Large intestine (tissue), 3 donors: Measurements from ENCODE around the gene IRF5. TPM values are rescaled to one million over a fixed set of nuclear protein-coding genes. Genes with fewer than 3 reads are reported as not detected.

Experiments used
- DNase-seq, 2 donors: peaks; one replicate each; pipeline versions ENCODE4 v3.0.0 to v3.0.0-alpha.2; 2013
- H3K27ac ChIP-seq: one replicate; pipeline ENCODE4 v1.5.1; 2013; ENCODE audit warnings: low read length
- H3K27me3 ChIP-seq: 2 replicates; pipeline ENCODE4 v1.6.1; 2013; ENCODE audit warnings: low read length; ENCODE audit not compliant: control insufficient read depth, insufficient read depth
- H3K36me3 ChIP-seq: 2 replicates; pipeline ENCODE4 v1.6.1; 2013; ENCODE audit warnings: low read length; ENCODE audit not compliant: control insufficient read depth, insufficient read depth
- H3K4me1 ChIP-seq: one replicate; pipeline ENCODE4 v1.6.1; 2013; ENCODE audit warnings: low read length; ENCODE audit not compliant: control insufficient read depth, insufficient read depth
- H3K4me3 ChIP-seq: one replicate; pipeline ENCODE4 v1.5.1; 2013; ENCODE audit warnings: low read length
- H3K9me3 ChIP-seq: one replicate; pipeline ENCODE4 v1.6.1; 2013; ENCODE audit warnings: mild to moderate bottlenecking, low read depth, low read length, moderate library complexity; ENCODE audit not compliant: control insufficient read depth
- whole genome bisulfite sequencing: methylation state at CpG from one replicate; pipeline ENCODE4 v1.1.5; 2013; ENCODE audit warnings: low lambda C conversion rate; ENCODE audit not compliant: insufficient coverage; 5-methylcytosine and 5-hydroxymethylcytosine counted together
- polyA plus RNA-seq: library from polyadenylated mRNA; unstranded; fragments of 120-200 nt; gene quantifications from one replicate; pipeline ENCODE4 v1.2.1, GENCODE V29; 2013

IRF5 gene
- polyA plus RNA-seq, 1 donor: 5.5 TPM

GRCh38 chr7:128914566-128915151 is 23.1 kb upstream of the IRF5 start:
- peaks cover 4% of the 10 kb centered on the region for H3K9me3 ChIP-seq
- no peak overlapping the region for H3K27ac ChIP-seq
- H3K27me3 ChIP-seq: peaks cover 80% of the 10 kb centered on the region
- no CpG with 5 or more reads among the region's 11 CpGs for WGBS
- DNase-seq: no peak
- H3K4me3 ChIP-seq: no peak overlapping the region
- no peaks in the 10 kb centered on the region for H3K36me3 ChIP-seq
- H3K4me1 ChIP-seq: peaks cover 9% of the 10 kb centered on the region

- no peak overlapping the region for H3K27ac ChIP-seq
- peaks cover 7% of the 10 kb centered on the region for H3K4me1 ChIP-seq
- H3K36me3 ChIP-seq: no peaks in the 10 kb centered on the region
- H3K9me3 ChIP-seq: peaks cover 4% of the 10 kb centered on the region
- peaks cover 79% of the 10 kb centered on the region for H3K27me3 ChIP-seq
- no peak for DNase-seq
- no CpG with 5 or more reads among the region's 34 CpGs for WGBS
- H3K4me3 ChIP-seq: no peak overlapping the region
Measured at GRCh38 chr7:128915271-128915819, 22.4 kb upstream of the IRF5 start.

GRCh38 chr7:128915841-128916642 is 21.7 kb upstream of the IRF5 start:
- no CpG with 5 or more reads among the region's 69 CpGs for WGBS
- H3K27ac ChIP-seq: no peak overlapping the region
- H3K4me3 ChIP-seq: no peak overlapping the region
- peaks cover 4% of the 10 kb centered on the region for H3K9me3 ChIP-seq
- no peak for DNase-seq
- no peaks in the 10 kb centered on the region for H3K36me3 ChIP-seq
- peaks cover 7% of the 10 kb centered on the region for H3K4me1 ChIP-seq
- H3K27me3 ChIP-seq: peaks cover 79% of the 10 kb centered on the region

- peaks cover 78% of the 10 kb centered on the region for H3K27me3 ChIP-seq
Measured at GRCh38 chr7:128916643-128916915, 21.1 kb upstream of the IRF5 start.

GRCh38 chr7:128917122-128917521 is 20.6 kb upstream of the IRF5 start:
- DNase-seq: no peak
- Histone ChIP-seq H3K27me3 (peaks cover 78% of the 10 kb centered on the region), H3K36me3 (no peaks in the 10 kb centered on the region), H3K4me1 (peaks cover 5% of the 10 kb centered on the region), H3K27ac (no peak overlapping the region), H3K9me3 (peaks cover 4% of the 10 kb centered on the region), H3K4me3 (no peak overlapping the region)
- WGBS: no CpG with 5 or more reads among the region's 2 CpGs

More at GRCh38 chr7:128916643-128916915, 21.1 kb upstream of the IRF5 start:
- Histone ChIP-seq H3K4me1 (peaks cover 5% of the 10 kb centered on the region), H3K9me3 (peaks cover 4% of the 10 kb centered on the region), H3K36me3 (no peaks in the 10 kb centered on the region), H3K4me3 (no peak overlapping the region), H3K27ac (no peak overlapping the region)
- no CpG with 5 or more reads among the region's 7 CpGs for WGBS
- DNase-seq: no peak

- Histone ChIP-seq H3K4me1 (peaks cover 5% of the 10 kb centered on the region), H3K27ac (no peak overlapping the region), H3K9me3 (peaks cover 4% of the 10 kb centered on the region), H3K27me3 (peaks cover 84% of the 10 kb centered on the region), H3K4me3 (no peak overlapping the region), H3K36me3 (no peaks in the 10 kb centered on the region)
- WGBS: no CpG with 5 or more reads among the region's 8 CpGs
- no peak for DNase-seq
Measured at GRCh38 chr7:128918016-128918665, 19.6 kb upstream of the IRF5 start.

- Histone ChIP-seq H3K27me3 (peaks cover 83% of the 10 kb centered on the region), H3K36me3 (no peaks in the 10 kb centered on the region), H3K27ac (no peak overlapping the region), H3K4me1 (peaks cover 5% of the 10 kb centered on the region), H3K9me3 (peaks cover 4% of the 10 kb centered on the region), H3K4me3 (no peak overlapping the region)
- no CpG with 5 or more reads among the region's 6 CpGs for WGBS
- no peak for DNase-seq
Measured at GRCh38 chr7:128919241-128919640, 18.5 kb upstream of the IRF5 start.

- no peaks in the 10 kb centered on the region for H3K36me3 ChIP-seq
- peaks cover 4% of the 10 kb centered on the region for H3K9me3 ChIP-seq
- no peak for DNase-seq
- no peak overlapping the region for H3K4me3 ChIP-seq
- H3K27me3 ChIP-seq: peaks cover 75% of the 10 kb centered on the region
- H3K27ac ChIP-seq: no peak overlapping the region
- WGBS: 43% methylated on average over 3 of the region's 14 CpGs
- peaks cover 5% of the 10 kb centered on the region for H3K4me1 ChIP-seq
Measured at GRCh38 chr7:128919881-128920799, 17.6 kb upstream of the IRF5 start.

- Histone ChIP-seq H3K27ac (no peak overlapping the region), H3K9me3 (peaks cover 2% of the 10 kb centered on the region), H3K4me3 (no peak overlapping the region), H3K36me3 (no peaks in the 10 kb centered on the region), H3K27me3 (peaks cover 66% of the 10 kb centered on the region), H3K4me1 (no peaks in the 10 kb centered on the region)
- WGBS: no CpG with 5 or more reads among the region's 13 CpGs
- DNase-seq: no peak
Measured at GRCh38 chr7:128920913-128921582, 16.7 kb upstream of the IRF5 start.
